Measurements from ENCODE around the gene ACOX3.
A peak's percentile ranks its signal among the peaks of the same experiment; 100 is the strongest.

ACOX3 gene

GRCh38 chr4:8465615-8466611 lies 25.4 kb upstream of the ACOX3 start:
- no peak for DNase-seq

- no peak for DNase-seq
Measured at GRCh38 chr4:8464381-8464780, 23.9 kb upstream of the ACOX3 start.

GRCh38 chr4:8463811-8464210 lies 23.3 kb upstream of the ACOX3 start:
- DNase-seq, result no peak

GRCh38 chr4:8461616-8462015 lies 21.1 kb upstream of the ACOX3 start:
- DNase-seq, result no peak

GRCh38 chr4:8461086-8461485 lies 20.6 kb upstream of the ACOX3 start:
- no peak for DNase-seq

GRCh38 chr4:8459867-8460445 lies 19.4 kb upstream of the ACOX3 start:
- no peak for DNase-seq

- DNase-seq, result no peak
Measured at GRCh38 chr4:8457646-8458252, 17.2 kb upstream of the ACOX3 start.

GRCh38 chr4:8453957-8454356 lies 13.4 kb upstream of the ACOX3 start:
- DNase-seq, result no peak

- DNase-seq, result no peak
Measured at GRCh38 chr4:8451440-8452182, 11.1 kb upstream of the ACOX3 start.

GRCh38 chr4:8446122-8446521 lies 5.6 kb upstream of the ACOX3 start:
- DNase-seq, result no peak

- no peak for DNase-seq
Measured at GRCh38 chr4:8443801-8444200, 3.3 kb upstream of the ACOX3 start.

GRCh38 chr4:8442596-8443358 lies 2.3 kb upstream of the ACOX3 start:
- no peak for DNase-seq

- no peak for DNase-seq
Measured at GRCh38 chr4:8441499-8442091, 1.1 kb upstream of the ACOX3 start.

- peak in 1 of 2 experiments; percentile 47 for DNase-seq
Measured at GRCh38 chr4:8439914-8440491, 520 bp downstream of the ACOX3 start.

- DNase-seq, result no peak
Measured at GRCh38 chr4:8439168-8439567, 1.4 kb downstream of the ACOX3 start.

- no peak for DNase-seq
Measured at GRCh38 chr4:8438743-8439142, 1.8 kb downstream of the ACOX3 start.

GRCh38 chr4:8437281-8437680 lies 3.2 kb downstream of the ACOX3 start:
- DNase-seq, result no peak

- peak; percentile 19 to 28 for DNase-seq
Measured at GRCh38 chr4:8435656-8436121, 4.8 kb downstream of the ACOX3 start.

- DNase-seq, result no peak
Measured at GRCh38 chr4:8434251-8435073, 6.1 kb downstream of the ACOX3 start.

GRCh38 chr4:8433136-8433535 lies 7.4 kb downstream of the ACOX3 start:
- no peak for DNase-seq

All from Kasumi-1 (cell line).